Left ventricle myocardium inferior (tissue), 1 donor: ENCODE data around the gene NUDT1. TPM values are rescaled to one million over a fixed set of nuclear protein-coding genes. Genes with fewer than 3 reads are reported as not detected.

ENCODE experiments used
- DNase-seq: peaks from one replicate; pipeline ENCODE4 v3.0.0-alpha.2; 2020
- H3K27ac ChIP-seq: fragments of 200-600 bp; replicated peaks from 2 replicates; pipeline ENCODE4 v1.8.0; 2021
- H3K27me3 ChIP-seq: fragments of 200-600 bp; 2 replicates; pipeline ENCODE4 v1.8.0; 2021; ENCODE audit warnings: low read depth
- H3K36me3 ChIP-seq: fragments of 200-600 bp; 2 replicates; pipeline ENCODE4 v1.8.0; 2021
- H3K4me1 ChIP-seq: fragments of 200-600 bp; 2 replicates; pipeline ENCODE4 v1.8.0; 2021
- H3K4me3 ChIP-seq: fragments of 200-600 bp; 2 replicates; pipeline ENCODE4 v1.8.0; 2021; ENCODE audit warnings: mild to moderate bottlenecking, moderate library complexity
- H3K9me3 ChIP-seq: fragments of 200-600 bp; replicated peaks from 2 replicates; pipeline ENCODE4 v1.8.0; 2021
- intact Hi-C: fragments of 100-400 bp; cut with micrococcal nuclease; formaldehyde crosslinking; loops from one replicate; pipeline ENCODE4 v1.11.0; 2022
- total RNA-seq: library from RNA; stranded (reverse); fragmentation: NEBNext Ultra II Directional; extraction: Animal tissue kit (Norgen Biotek cat#: 25700); gene quantifications from one replicate; pipeline ENCODE4 v1.2.1, GENCODE V29; 2021
- TF ChIP-seq, protein P1 (sequence below): fragments of 200-600 bp; IDR thresholded peaks from 2 replicates; pipeline ENCODE4 v1.8.0; 2021; ENCODE audit warnings: antibody characterized with exemption, mild to moderate bottlenecking, borderline replicate concordance
- donor health status: DM: no; HTN: yes; CAD: no; lungs with severe emphysema.

NUDT1 gene
- total RNA-seq, 1 donor from 2014 or later = 12.5 TPM

DNA sequence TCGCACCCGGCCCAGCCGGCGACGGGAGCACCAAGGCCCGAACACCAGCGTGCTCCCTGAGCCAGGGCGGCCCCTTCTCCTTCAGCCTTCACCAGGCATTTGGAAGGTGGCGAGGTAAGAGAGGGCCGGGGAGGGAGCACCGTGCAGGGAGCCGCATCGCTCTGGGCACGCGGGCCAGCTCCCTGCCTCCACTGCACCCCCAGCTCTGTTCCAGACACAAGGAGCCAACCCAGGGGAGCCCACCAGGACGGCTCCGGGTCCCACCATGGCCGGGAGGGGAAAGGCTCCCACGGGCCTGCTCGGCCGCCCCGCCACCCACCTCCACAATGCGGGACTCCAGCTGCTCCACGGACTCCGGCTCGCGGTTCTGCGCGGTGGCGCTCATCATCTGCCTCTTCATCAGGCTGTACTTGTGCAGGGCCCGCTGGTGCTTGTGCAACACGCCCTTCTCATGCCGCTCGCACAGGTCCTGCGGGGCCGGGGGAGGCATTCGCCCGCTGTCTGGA, 15.1 kb downstream of the NUDT1 start:
- Histone ChIP-seq H3K36me3 (peaks cover 35% of the 10 kb centered on the region), H3K4me3 (no peak overlapping the region), H3K27me3 (no peaks in the 10 kb centered on the region), H3K4me1 (no peaks in the 10 kb centered on the region), H3K27ac (no peak overlapping the region), H3K9me3 (no peaks in the 10 kb centered on the region)
- intact Hi-C loops = no loop called here
- TF ChIP-seq, protein P1, sequence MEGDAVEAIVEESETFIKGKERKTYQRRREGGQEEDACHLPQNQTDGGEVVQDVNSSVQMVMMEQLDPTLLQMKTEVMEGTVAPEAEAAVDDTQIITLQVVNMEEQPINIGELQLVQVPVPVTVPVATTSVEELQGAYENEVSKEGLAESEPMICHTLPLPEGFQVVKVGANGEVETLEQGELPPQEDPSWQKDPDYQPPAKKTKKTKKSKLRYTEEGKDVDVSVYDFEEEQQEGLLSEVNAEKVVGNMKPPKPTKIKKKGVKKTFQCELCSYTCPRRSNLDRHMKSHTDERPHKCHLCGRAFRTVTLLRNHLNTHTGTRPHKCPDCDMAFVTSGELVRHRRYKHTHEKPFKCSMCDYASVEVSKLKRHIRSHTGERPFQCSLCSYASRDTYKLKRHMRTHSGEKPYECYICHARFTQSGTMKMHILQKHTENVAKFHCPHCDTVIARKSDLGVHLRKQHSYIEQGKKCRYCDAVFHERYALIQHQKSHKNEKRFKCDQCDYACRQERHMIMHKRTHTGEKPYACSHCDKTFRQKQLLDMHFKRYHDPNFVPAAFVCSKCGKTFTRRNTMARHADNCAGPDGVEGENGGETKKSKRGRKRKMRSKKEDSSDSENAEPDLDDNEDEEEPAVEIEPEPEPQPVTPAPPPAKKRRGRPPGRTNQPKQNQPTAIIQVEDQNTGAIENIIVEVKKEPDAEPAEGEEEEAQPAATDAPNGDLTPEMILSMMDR = no peak
- no peak for DNase-seq

DNA sequence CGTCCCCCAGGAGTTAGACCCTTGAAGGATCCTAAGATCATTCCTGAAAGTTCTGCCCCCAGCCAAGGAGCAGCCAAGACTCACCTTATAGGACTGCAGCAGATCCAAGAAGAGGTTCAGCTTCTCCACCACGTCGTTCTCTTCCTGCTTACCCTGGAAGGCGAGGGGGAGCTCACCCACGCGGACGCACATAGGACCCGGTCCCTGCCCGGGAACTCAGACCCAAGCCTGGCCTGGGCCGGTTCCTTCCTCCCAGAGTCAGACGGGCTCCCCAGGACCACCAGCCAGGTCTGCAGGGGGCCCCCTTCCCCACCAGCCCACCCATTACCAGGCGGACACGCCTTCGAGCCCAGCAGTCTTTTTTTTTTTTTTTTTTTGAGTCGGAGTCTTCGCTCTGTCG, 15.6 kb downstream of the NUDT1 start:
- Histone ChIP-seq H3K9me3 (no peaks in the 10 kb centered on the region), H3K4me3 (no peak overlapping the region), H3K36me3 (peaks cover 37% of the 10 kb centered on the region), H3K4me1 (no peaks in the 10 kb centered on the region), H3K27ac (no peak overlapping the region), H3K27me3 (no peaks in the 10 kb centered on the region)
- DNase-seq = no peak
- intact Hi-C loops = no loop called here
- TF ChIP-seq, protein P1 = no peak

DNA sequence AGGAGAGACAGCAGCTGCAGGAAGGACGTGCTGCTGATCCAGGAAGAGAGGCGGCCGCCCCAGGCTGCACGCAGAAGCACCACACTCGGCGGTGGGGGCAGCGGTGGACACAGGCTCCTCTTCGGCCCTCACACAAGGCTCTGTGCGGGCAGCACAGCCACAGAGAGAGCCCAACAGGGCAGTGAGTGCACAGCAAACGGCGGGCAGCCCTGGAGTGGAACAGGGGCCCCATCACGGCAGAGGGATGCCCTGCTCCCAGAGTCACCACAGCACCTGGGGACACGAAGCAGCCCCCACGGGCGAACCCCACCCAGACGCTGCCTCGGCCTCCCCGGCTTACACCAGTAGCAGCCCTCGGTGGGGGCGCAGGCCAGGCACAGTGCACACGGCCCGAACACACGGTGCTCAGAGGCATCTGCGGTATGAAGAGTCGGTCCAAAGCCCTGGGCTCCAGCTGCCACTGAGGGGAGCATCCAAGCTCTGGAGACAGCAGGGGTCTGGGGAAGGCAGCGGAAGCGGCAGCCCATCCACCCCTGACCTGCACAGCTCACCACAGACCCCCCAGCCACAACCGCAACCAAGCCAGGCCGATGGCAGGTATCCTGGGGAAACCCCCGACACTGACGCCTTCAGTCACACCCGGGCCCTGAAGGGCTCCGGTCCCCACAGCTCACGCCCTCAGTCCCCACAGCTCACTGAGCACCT, 16.8 kb downstream of the NUDT1 start:
- Histone ChIP-seq H3K4me1 (no peaks in the 10 kb centered on the region), H3K9me3 (no peaks in the 10 kb centered on the region), H3K4me3 (no peak overlapping the region), H3K36me3 (peaks cover 48% of the 10 kb centered on the region), H3K27me3 (no peaks in the 10 kb centered on the region), H3K27ac (no peak overlapping the region)
- DNase-seq = no peak
- intact Hi-C loops = no loop called here
- TF ChIP-seq, protein P1 = no peak

DNA sequence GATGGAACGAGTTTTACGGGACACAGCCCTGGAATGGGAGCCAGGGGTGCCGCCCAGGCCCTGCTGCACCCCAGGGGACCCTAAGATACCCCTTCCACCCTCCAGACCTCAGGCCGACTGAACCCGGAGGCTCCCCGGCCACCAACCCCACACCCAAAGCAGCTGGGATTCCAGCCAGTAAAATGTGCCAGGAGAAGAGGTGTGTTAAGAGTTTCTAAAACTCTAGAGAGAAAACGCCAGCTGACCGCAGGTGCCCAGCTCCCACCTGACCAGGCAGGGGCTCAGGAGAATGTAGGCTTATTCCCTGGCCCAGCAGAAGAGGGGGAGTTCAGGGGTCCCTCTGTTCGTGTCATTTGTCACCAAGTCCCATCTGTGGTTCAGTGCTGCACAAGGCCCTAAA, 17.5 kb downstream of the NUDT1 start:
- H3K4me3 ChIP-seq = no peak overlapping the region
- H3K27me3 ChIP-seq = no peaks in the 10 kb centered on the region
- H3K36me3 ChIP-seq = peaks cover 51% of the 10 kb centered on the region
- H3K9me3 ChIP-seq = no peaks in the 10 kb centered on the region
- intact Hi-C loops = no loop called here
- DNase-seq = no peak
- TF ChIP-seq, protein P1 = no peak
- no peaks in the 10 kb centered on the region for H3K4me1 ChIP-seq
- H3K27ac ChIP-seq = no peak overlapping the region

DNA sequence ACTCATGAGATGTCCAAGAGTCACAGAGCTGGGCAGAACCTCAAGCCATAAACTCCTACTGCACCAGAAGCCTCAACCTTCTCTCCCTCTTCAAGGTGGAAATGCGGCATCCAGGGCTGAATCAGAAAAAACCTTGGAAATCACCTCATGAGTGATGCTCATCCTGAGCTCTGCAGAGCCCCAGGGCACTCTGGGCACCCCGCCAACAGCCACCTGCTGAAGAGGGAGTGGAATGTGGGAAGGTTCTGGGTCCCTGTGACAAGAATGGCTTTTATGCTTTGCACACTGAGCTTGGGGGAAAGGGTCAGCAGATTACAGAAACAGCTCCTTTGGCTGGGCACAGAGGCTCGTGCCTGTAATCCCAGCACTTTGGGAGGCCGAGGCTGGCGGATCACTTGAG, 18.8 kb downstream of the NUDT1 start:
- intact Hi-C loops = no loop called here
- no peaks in the 10 kb centered on the region for H3K9me3 ChIP-seq
- H3K27me3 ChIP-seq = no peaks in the 10 kb centered on the region
- DNase-seq = no peak
- H3K4me3 ChIP-seq = no peak overlapping the region
- H3K27ac ChIP-seq = no peak overlapping the region
- H3K36me3 ChIP-seq = peaks cover 40% of the 10 kb centered on the region
- H3K4me1 ChIP-seq = no peaks in the 10 kb centered on the region
- TF ChIP-seq, protein P1 = no peak
